SK-N-SH (cell line): ENCODE data around the gene MTCH1. TPM values are rescaled to one million over a fixed set of nuclear protein-coding genes. Genes with fewer than 3 reads are reported as not detected.
A peak's percentile ranks its signal among the peaks of the same experiment; 100 is the strongest.

Experiments
- CTCF ChIA-PET: fragments of 300-600, 350-600 bp; formaldehyde crosslinking; extraction: SDS; loops from one replicate; lab custom pipeline; 2021; lab: Yijun Ruan, JAX
- POLR2A ChIA-PET: fragments of 350-600 bp; sonication (Branson Sonifier 250); formaldehyde crosslinking; extraction: SDS; loops from one replicate; lab custom pipeline; 2020; ENCODE audit warnings: antibody characterized with exemption, inconsistent platforms; lab: Yijun Ruan, JAX
- DNase-seq: peaks from one replicate; pipeline ENCODE4 v3.0.0; 2012
- H2AFZ ChIP-seq: fragments of 200-600 bp; sonication (generic); 2 replicates; pipeline ENCODE4 v1.8.1; 2016; ENCODE audit warnings: antibody characterized with exemption, mild to moderate bottlenecking, low read depth
- H3F3A ChIP-seq: fragments of 200-600 bp; sonication (generic); replicated peaks from 2 replicates; pipeline ENCODE3; 2016; ENCODE audit warnings: antibody characterized with exemption, mild to moderate bottlenecking; ENCODE audit not compliant: insufficient read depth
- H3K27ac ChIP-seq, 2 experiments: fragments of 200-500 bp in 1 of 2; fragments of 200-600 bp in 1 of 2; sonication (Bioruptor generic) in 1 of 2; sonication (generic), shearing (Covaris generic) in 1 of 2; 2 replicates each; pipeline versions ENCODE4 v1.5.1 to v1.6.1; 2014 to 2016; ENCODE audit warnings: low read depth in 2 of 2, inconsistent platforms in 1 of 2, low read length in 1 of 2, mild to moderate bottlenecking in 1 of 2, mixed read lengths in 1 of 2
- H3K27me3 ChIP-seq: fragments of 200-600 bp; sonication (generic), shearing (Covaris generic); 2 replicates; pipeline ENCODE4 v1.6.1; 2016; ENCODE audit warnings: mixed run types; ENCODE audit not compliant: insufficient read depth
- H3K36me3 ChIP-seq, 2 experiments: fragments of 200-500 bp in 1 of 2; fragments of 200-600 bp in 1 of 2; sonication (Bioruptor generic) in 1 of 2; sonication (generic) in 1 of 2; replicated peaks in 1 of 2; 2 replicates each; pipeline versions ENCODE3 to v1.5.1; 2014 to 2016; ENCODE audit warnings: low read length in 1 of 2, mild to moderate bottlenecking in 1 of 2; ENCODE audit not compliant: insufficient read depth in 2 of 2, control insufficient read depth in 1 of 2
- H3K4me1 ChIP-seq, 2 experiments: fragments of 200-500 bp in 1 of 2; fragments of 200-600 bp in 1 of 2; sonication (Bioruptor generic) in 1 of 2; sonication (generic), shearing (Covaris generic) in 1 of 2; 2 replicates each; pipeline versions ENCODE4 v1.5.1 to v1.6.1; 2014 to 2016; ENCODE audit warnings: low read depth in 1 of 2, low read length in 1 of 2, mixed run types in 1 of 2; ENCODE audit not compliant: insufficient read depth in 2 of 2, control insufficient read depth in 1 of 2
- H3K4me2 ChIP-seq: fragments of 200-600 bp; sonication (generic), shearing (Covaris generic); 2 replicates; pipeline ENCODE4 v1.6.1; 2017; ENCODE audit warnings: mixed run types
- H3K4me3 ChIP-seq, 2 experiments: fragments of 200-500 bp in 1 of 2; fragments of 200-600 bp in 1 of 2; sonication (Bioruptor generic) in 1 of 2; sonication (generic), shearing (Covaris generic) in 1 of 2; 2 replicates each; pipeline versions ENCODE4 v1.5.1 to v1.8.1; 2014 to 2016; ENCODE audit warnings: low read depth in 2 of 2, inconsistent platforms in 1 of 2, low read length in 1 of 2, mild to moderate bottlenecking in 1 of 2, mixed read lengths in 1 of 2, moderate library complexity in 1 of 2
- H3K79me2 ChIP-seq: fragments of 200-600 bp; sonication (generic); 2 replicates; pipeline ENCODE4 v1.8.1; 2017; ENCODE audit warnings: mild to moderate bottlenecking; ENCODE audit not compliant: insufficient read depth
- H3K9ac ChIP-seq: fragments of 200-600 bp; sonication (generic); 2 replicates; pipeline ENCODE4 v1.6.1; 2017; ENCODE audit warnings: mixed run types
- H3K9me2 ChIP-seq: fragments of 200-600 bp; sonication (generic); 2 replicates; pipeline ENCODE4 v1.6.1; 2017; ENCODE audit warnings: mixed run types
- H3K9me3 ChIP-seq: fragments of 200-600 bp; sonication (generic); 2 replicates; pipeline ENCODE4 v1.6.1; 2017; ENCODE audit warnings: mixed run types, mild to moderate bottlenecking, moderate library complexity
- H4K20me1 ChIP-seq: fragments of 200-600 bp; sonication (generic); 2 replicates; pipeline ENCODE4 v1.6.1; 2017; ENCODE audit warnings: mild to moderate bottlenecking, mixed run types; ENCODE audit not compliant: insufficient read depth
- EP300 ChIP-seq, 2 experiments: IDR thresholded peaks; 2 replicates each; pipeline versions ENCODE4 v1.4.0 to v1.6.1; 2012; ENCODE audit warnings: borderline replicate concordance in 1 of 2, low read depth in 1 of 2, low read length in 1 of 2
- FOSL2 ChIP-seq: IDR thresholded peaks from 2 replicates; pipeline ENCODE4 v1.4.0; 2012; ENCODE audit warnings: low read depth, mild to moderate bottlenecking, moderate library complexity, borderline replicate concordance
- GABPA ChIP-seq: IDR thresholded peaks from 2 replicates; pipeline ENCODE4 v1.4.0; 2012; ENCODE audit warnings: low read depth, mild to moderate bottlenecking
- GATA2 ChIP-seq: sonication (generic); formaldehyde crosslinking; IDR thresholded peaks from 2 replicates; pipeline ENCODE4 v1.5.0; 2020; ENCODE audit warnings: mild to moderate bottlenecking, missing genetic modification reagents
- IRF3 ChIP-seq: fragments of 150-350 bp; IDR thresholded peaks from 2 replicates; pipeline ENCODE4 v1.6.1; 2016; ENCODE audit warnings: mild to moderate bottlenecking, low read depth, low read length
- MAX ChIP-seq: IDR thresholded peaks from 2 replicates; pipeline ENCODE4 v1.4.0; 2012; ENCODE audit warnings: low read depth
- NFIC ChIP-seq: IDR thresholded peaks from 2 replicates; pipeline ENCODE4 v1.4.0; 2012; ENCODE audit warnings: borderline replicate concordance
- POLR2AphosphoS5 ChIP-seq: IDR thresholded peaks from 2 replicates; pipeline ENCODE4 v1.6.1; 2012; ENCODE audit warnings: low read depth, low read length
- RAD21 ChIP-seq: IDR thresholded peaks from 2 replicates; pipeline ENCODE4 v1.6.1; 2012; ENCODE audit warnings: mild to moderate bottlenecking, low read length
- RCOR1 ChIP-seq: fragments of 150-350 bp; IDR thresholded peaks from 2 replicates; pipeline ENCODE4 v1.6.1; 2017; ENCODE audit warnings: antibody characterized with exemption, low read length
- RFX5 ChIP-seq: IDR thresholded peaks from 2 replicates; pipeline ENCODE4 v1.6.1; 2012; ENCODE audit warnings: mild to moderate bottlenecking, improper control_type of control experiment, low read length
- SIN3A ChIP-seq: IDR thresholded peaks from 2 replicates; pipeline ENCODE4 v1.6.1; 2012; ENCODE audit warnings: low read depth, mild to moderate bottlenecking, low read length, moderate library complexity, borderline replicate concordance
- SMC3 ChIP-seq: IDR thresholded peaks from 2 replicates; pipeline ENCODE4 v1.6.1; 2012; ENCODE audit warnings: low read depth, low read length, improper control_type of control experiment
- TAF1 ChIP-seq: IDR thresholded peaks from 2 replicates; pipeline ENCODE4 v1.6.1; 2012; ENCODE audit warnings: low read depth, mild to moderate bottlenecking, low read length, moderate library complexity, borderline replicate concordance
- TCF12 ChIP-seq: IDR thresholded peaks from 2 replicates; pipeline ENCODE4 v1.4.0; 2012
- TEAD4 ChIP-seq: IDR thresholded peaks from 2 replicates; pipeline ENCODE4 v1.4.0; 2012; ENCODE audit warnings: mild to moderate bottlenecking, borderline replicate concordance; ENCODE audit not compliant: insufficient read depth
- USF1 ChIP-seq: IDR thresholded peaks from 2 replicates; pipeline ENCODE4 v1.4.0; 2012; ENCODE audit warnings: low read depth, borderline replicate concordance
- YY1 ChIP-seq: IDR thresholded peaks from 2 replicates; pipeline ENCODE4 v1.4.0; 2012; ENCODE audit warnings: low read depth, mild to moderate bottlenecking
- ZBTB33 ChIP-seq: IDR thresholded peaks from 2 replicates; pipeline ENCODE4 v1.4.0; 2012; ENCODE audit warnings: low read depth, borderline replicate concordance
- WGBS: methylation state at CpG from one replicate; pipeline ENCODE4 v1.1.6; 2017; ENCODE audit warnings: low lambda C conversion rate; 5-methylcytosine and 5-hydroxymethylcytosine counted together
- polyA plus RNA-seq, 3 experiments: library from polyadenylated mRNA; depleted of rRNA; stranded (reverse); fragments of >200 nt; gene quantifications; 2 replicates each; pipeline ENCODE4 v1.2.3, GENCODE V29; 2012

MTCH1 gene
- polyA plus RNA-seq, 1 of the 3 experiments (the other 2 are of a cell fraction) = 151 TPM

- H3K9me3 ChIP-seq = no peaks in the 10 kb centered on the region
- 91% methylated on average over 14 of the region's 17 CpGs for WGBS
- no peaks in the 10 kb centered on the region for H3K36me3 ChIP-seq
- H2AFZ ChIP-seq = no peak overlapping the region
- H3F3A ChIP-seq = no peaks in the 10 kb centered on the region
- TF ChIP-seq TAF1 = no peak
- TF ChIP-seq NFIC = no peak
- TF ChIP-seq ZBTB33 = no peak
- no peak for TF ChIP-seq RFX5
- no peak for TF ChIP-seq TEAD4
- peaks cover 5 to 18% of the 10 kb centered on the region in 2 experiments; a peak in 2 of 4 replicates for H3K4me1 ChIP-seq
- H3K9ac ChIP-seq = no peak overlapping the region
- DNase-seq = no peak
- H3K9me2 ChIP-seq = no peaks in the 10 kb centered on the region
- H3K4me2 ChIP-seq = no peak overlapping the region
- ChIA-PET CTCF (interaction anchor here (0.6 to 26.3 kb wide), 12 partner anchors 13 to 257 kb away, joined by 3 to 678 read pairs (median 4); partner anchors contain the start of gene PIM1), POLR2A (interaction anchor here (1.4 kb wide), 1 partner anchor 188 kb away, joined by 4 read pairs; no protein-coding TSS in a partner anchor)
- no peaks in the 10 kb centered on the region for H3K79me2 ChIP-seq
- no peaks in the 10 kb centered on the region for H4K20me1 ChIP-seq
- H3K27me3 ChIP-seq = no peaks in the 10 kb centered on the region
- H3K27ac ChIP-seq = no peak overlapping the region
- no peak overlapping the region for H3K4me3 ChIP-seq
Observed at GRCh38 chr6:37022135-37022863, 36.3 kb upstream of the MTCH1 start.

- no peak overlapping the region; a peak in 1 of 4 replicates for H3K4me3 ChIP-seq
- 94% methylated on average over 13 of the region's 14 CpGs for WGBS
- H3K4me1 ChIP-seq = peaks cover 5 to 19% of the 10 kb centered on the region in 2 experiments; a peak in 2 of 4 replicates
- ChIA-PET CTCF (interaction anchor here (1.0 to 26.3 kb wide), 11 partner anchors 13 to 256 kb away, joined by 3 to 678 read pairs (median 6); partner anchors contain the start of gene PIM1), POLR2A (interaction anchor here (1.4 kb wide), 1 partner anchor 189 kb away, joined by 4 read pairs; no protein-coding TSS in a partner anchor)
- H3K9ac ChIP-seq = no peak overlapping the region
- H3K27me3 ChIP-seq = no peaks in the 10 kb centered on the region
- no peak overlapping the region for H3K4me2 ChIP-seq
- H3K27ac ChIP-seq = no peak overlapping the region
- no peak overlapping the region for H2AFZ ChIP-seq
- H3K9me2 ChIP-seq = no peaks in the 10 kb centered on the region
- H4K20me1 ChIP-seq = no peaks in the 10 kb centered on the region
- H3K79me2 ChIP-seq = no peaks in the 10 kb centered on the region
- no peaks in the 10 kb centered on the region for H3K9me3 ChIP-seq
- no peaks in the 10 kb centered on the region for H3K36me3 ChIP-seq
- no peaks in the 10 kb centered on the region for H3F3A ChIP-seq
- DNase-seq = no peak
- no peak for TF ChIP-seq TCF12
- TF ChIP-seq IRF3 = no peak
- TF ChIP-seq GATA2 (CRISPR knock-in tag) = no peak
- TF ChIP-seq YY1 = no peak
- TF ChIP-seq RAD21 = peak; percentile 67
- no peak for TF ChIP-seq EP300 (IDR thresholded peaks at IDR 0.05; ENCODE audit: borderline replicate concordance in 1 of 2, low read depth in 1 of 2, low read length in 1 of 2)
- TF ChIP-seq NFIC = no peak
- TF ChIP-seq TAF1 = no peak
- TF ChIP-seq SIN3A = no peak
- no peak for TF ChIP-seq RCOR1
- TF ChIP-seq TEAD4 = no peak
- no peak for TF ChIP-seq POLR2AphosphoS5
- TF ChIP-seq MAX = no peak
- TF ChIP-seq FOSL2 = no peak
- no peak for TF ChIP-seq USF1
- no peak for TF ChIP-seq GABPA
- TF ChIP-seq SMC3 = peak; percentile 60
Observed at GRCh38 chr6:37021356-37022129, 35.5 kb upstream of the MTCH1 start.
